ENCODE measurements around the gene GGPS1.

- TF ChIP-seq MAX (IDR thresholded peaks at IDR 0.05) (no peak), NR2F2 (IDR thresholded peaks at IDR 0.05) (no peak), RAD21 (IDR thresholded peaks at IDR 0.05) (no peak), REST (IDR thresholded peaks at IDR 0.05) (no peak), EGR1 (IDR thresholded peaks at IDR 0.05; ENCODE audit: low read depth in 2 of 2) (no peak), HNF4G (IDR thresholded peaks at IDR 0.05) (no peak), SP1 (IDR thresholded peaks at IDR 0.05) (no peak), JUND (IDR thresholded peaks at IDR 0.05) (no peak)
- TF ChIP-seq, protein P1, sequence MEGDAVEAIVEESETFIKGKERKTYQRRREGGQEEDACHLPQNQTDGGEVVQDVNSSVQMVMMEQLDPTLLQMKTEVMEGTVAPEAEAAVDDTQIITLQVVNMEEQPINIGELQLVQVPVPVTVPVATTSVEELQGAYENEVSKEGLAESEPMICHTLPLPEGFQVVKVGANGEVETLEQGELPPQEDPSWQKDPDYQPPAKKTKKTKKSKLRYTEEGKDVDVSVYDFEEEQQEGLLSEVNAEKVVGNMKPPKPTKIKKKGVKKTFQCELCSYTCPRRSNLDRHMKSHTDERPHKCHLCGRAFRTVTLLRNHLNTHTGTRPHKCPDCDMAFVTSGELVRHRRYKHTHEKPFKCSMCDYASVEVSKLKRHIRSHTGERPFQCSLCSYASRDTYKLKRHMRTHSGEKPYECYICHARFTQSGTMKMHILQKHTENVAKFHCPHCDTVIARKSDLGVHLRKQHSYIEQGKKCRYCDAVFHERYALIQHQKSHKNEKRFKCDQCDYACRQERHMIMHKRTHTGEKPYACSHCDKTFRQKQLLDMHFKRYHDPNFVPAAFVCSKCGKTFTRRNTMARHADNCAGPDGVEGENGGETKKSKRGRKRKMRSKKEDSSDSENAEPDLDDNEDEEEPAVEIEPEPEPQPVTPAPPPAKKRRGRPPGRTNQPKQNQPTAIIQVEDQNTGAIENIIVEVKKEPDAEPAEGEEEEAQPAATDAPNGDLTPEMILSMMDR (IDR thresholded peaks at IDR 0.05; ENCODE audit: low read depth, low read length, missing input control) = no peak
Observed at GRCh38 chr1:235313931-235314678, 14.3 kb upstream of the GGPS1 start.

Data from liver (tissue), 3 donors.